Stimulated activated CD8-positive, alpha-beta memory T cell treated with anti-CD3 and anti-CD28 coated beads, Interleukin-12 subunit alpha, Interleukin-12 subunit beta, amount 100 ng/mL, for 24 hours (primary cell): ENCODE measurements around the gene WBP2.

Experiments
- DNase-seq: peaks from one replicate; pipeline ENCODE4 v3.0.0-alpha.2; 2020; ENCODE audit errors: extremely low read depth

Gene WBP2

DNA sequence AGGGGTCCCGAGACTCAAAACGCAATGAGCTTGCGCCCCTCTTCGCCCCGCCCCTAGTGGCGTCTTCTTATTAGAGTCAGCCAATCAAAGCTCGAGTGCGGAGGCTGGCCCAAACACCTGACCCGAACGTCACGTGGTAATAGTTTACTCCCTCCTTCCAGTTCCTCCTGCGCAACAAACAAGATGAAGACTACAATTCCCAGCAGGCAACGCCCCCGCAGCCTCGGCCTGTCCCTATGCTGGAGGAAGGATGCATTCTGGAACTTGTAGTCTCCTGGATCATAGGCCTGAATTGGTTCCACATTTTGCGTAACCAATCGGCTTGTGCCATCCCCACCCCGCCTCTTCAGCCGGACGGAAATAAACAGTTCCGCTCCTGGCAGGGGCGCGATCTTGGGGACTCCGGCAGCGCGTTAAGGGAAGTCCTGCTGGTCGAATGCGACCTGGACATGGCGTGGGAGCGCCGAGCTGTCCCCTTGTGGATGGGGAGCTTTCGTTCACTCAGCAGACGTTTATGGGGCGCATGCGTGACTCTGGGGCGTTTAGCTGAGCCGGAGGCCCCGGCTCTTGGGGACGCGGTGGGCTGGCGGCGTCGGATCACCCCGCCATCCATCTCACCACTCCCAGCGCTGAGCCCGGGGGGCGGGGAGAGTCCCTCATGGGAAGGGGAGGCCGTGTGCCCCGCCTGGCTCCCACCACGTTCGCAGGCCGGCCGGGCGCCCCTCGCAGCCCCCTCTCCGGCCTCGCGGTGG is at the start of gene WBP2:
Gene WBP2, minus strand, starts transcription at position 26 of the 752 bp plus-strand sequence. CDS start 38 bp downstream, outside the sequence.
- DNase-seq: peak; percentile 95

DNA sequence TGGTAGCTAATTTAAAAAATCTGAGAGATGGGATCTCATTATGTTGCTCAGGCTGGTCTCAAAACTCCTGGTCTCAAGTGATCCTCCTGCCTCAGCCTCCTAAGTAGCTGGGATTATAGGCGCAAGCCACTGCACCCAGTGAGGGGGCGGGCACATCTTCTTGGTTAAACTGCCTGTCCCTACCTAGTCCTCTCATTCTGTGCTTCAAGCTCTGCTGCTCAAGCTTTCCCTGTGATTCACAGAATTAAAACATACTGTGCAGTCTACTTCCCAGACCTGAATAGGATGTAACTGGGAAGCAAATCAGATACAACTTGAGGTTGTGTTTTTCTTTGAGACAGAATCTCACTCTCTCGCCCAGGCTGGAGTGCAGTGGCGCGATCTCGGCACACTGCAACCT is 47.3 kb upstream of the WBP2 start:
- no peak for DNase-seq

DNA sequence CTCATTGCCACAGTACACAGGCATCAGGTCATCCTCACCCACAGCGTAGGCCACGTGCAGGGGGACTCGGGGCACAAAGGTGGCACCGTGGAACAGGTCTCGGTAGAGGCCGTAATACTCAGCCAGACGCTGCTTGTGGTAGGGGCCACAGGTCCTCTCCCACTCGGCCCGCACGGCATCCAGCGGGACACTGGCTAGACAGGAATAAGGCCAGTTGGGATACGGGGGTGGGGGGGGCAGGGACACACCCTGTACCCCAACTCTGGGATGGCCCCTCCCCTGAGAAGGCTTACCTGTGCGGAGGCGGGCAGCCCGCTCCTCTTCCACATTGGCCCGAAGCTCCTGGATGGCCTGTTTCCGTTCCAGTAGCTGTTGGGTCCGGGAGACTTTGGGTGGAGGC is 46.6 kb upstream of the WBP2 start:
- DNase-seq: no peak

- no peak for DNase-seq
These were observed 45.8 kb upstream of the WBP2 start for GRCh38 chr17:75900691-75901533.

GRCh38 chr17:75899767-75900468 is 44.8 kb upstream of the WBP2 start:
- no peak for DNase-seq

DNA sequence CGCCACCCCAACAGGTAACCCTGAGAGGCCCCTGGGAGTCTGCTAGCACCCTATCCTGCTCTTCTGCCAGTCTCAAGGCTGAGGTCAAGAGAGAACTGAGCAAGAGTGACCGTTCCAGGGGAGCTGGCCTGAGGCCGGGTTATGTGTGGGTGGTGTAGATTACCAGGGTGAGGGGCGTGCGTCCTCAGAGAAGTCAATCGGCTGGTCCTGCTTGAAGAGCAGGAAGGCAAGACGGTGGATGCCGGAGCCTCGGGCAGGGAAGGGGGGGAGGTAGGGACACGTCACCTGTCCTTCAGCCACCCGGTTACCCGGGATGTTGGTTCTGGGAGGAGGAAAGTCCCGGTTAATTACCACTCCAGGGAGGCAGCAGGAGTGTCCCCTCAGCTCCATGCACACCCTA is 44.2 kb upstream of the WBP2 start:
- no peak for DNase-seq

DNA sequence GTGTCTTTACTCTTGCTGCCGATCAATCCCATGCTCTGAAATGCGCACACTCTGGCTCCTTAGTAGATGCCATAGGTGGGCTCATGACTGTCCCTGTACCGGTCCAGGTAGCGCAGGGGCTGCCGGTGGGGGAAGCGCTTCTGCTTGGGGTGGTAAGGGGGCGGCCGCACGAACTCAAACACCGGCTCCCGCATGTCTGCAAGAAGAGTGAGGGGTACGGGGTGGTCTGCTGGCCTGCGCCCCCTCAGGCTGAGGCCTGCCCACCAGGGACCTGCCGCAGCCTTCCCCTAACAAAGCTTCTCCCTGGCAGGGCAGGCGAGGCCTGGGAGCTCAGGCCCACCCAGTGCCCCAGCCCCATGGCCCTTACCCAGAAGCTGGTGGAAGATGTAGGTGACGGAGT is 43.7 kb upstream of the WBP2 start:
- no peak for DNase-seq

DNA sequence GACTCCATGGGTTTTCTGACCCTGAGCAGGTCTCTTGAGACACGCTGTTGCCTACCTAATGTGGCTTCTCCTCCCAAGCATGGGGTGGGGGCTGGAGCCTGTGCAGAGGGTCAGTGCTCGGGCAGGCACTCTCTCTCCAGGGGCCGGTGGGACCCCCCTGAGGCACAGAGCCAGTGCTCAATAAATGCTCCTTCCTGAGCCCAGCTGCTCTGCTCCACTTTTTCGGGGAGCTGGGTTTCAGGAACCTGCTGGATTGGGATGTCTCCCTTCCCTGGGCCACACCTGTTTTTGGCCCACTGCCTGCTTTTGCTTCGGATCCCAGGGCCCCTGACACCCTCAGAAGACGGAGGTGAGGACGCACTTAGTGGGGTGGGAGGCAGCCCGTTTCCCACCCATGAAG is 42.9 kb upstream of the WBP2 start:
- DNase-seq: no peak

GRCh38 chr17:75897160-75898019 is 42.3 kb upstream of the WBP2 start:
- no peak for DNase-seq

GRCh38 chr17:75896415-75897159 is 41.5 kb upstream of the WBP2 start, which contains the start of gene TRIM65:
Gene TRIM65 (minus strand): TSS chr17:75896951. CDS start chr17:75896937, 14 bp downstream.
- peak; percentile 58 for DNase-seq

DNA sequence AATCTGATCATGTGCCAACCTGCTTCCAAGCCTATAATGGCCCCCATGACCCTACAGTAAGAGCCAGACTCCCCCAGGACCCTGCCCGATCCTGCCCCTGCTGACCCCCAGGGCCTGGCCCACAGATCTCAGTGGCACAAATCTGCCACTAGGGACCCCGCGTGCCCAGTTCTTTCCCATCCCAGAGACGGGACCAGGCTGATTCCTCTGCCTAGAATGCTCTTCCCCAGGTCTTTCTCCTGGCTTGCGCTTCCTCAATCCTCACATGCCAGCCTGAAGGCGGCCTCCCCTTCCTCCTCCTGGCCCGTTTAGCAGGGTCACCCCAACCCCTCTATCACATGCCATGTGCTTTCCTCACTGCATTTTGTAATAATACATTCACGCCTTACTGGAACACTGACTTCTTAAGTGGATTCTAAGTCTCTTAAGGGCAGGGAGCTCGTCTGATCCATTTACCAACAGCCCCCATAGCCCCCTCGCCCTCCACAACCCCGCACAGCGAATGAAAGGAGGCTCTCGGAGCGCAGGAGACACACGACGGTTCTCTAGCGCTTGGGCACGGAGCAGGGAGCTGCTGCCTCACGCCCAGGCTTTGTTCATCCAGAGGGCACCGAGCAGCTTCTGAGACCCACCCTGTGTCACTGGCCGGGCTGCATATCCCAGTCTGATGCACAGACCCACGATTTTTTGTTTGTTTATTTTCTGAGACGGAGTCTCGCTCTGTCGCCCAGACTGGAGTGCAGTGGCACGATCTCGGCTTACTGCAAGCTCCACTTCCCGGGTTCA is 40.4 kb upstream of the WBP2 start:
- DNase-seq: no peak

DNA sequence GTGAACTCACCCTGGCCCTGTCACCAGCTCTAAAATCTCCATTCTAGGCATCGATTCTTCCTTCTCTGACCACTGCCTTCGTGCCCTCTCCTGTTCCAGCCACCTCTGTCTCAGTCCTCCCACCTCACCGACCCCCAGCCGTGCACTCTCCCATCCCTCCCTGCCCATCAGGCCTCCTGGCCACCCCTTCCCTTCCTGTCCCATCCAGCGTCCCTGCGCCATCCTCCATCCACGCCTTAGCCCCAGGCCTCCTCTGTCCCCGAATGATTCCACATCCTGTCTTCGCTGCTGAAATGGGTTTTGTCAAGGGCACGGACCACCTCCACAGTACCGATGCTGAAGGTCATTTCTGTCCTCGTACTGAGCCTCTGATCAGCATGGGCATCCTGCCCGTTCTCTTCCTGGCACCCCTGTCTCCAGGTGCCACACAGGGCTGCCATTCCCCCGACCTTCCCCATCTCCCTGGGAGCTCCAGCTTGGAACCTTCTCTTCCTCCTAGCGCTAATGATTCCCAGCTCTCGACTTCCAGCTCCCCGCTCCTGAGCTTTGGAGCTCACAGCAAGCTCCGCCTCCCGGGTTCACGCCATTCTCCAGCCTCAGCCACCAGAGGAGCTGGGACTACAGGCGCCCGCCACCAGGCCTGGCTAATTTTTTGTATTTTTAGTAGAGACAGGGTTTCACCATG is 39.1 kb upstream of the WBP2 start:
- DNase-seq: no peak

DNA sequence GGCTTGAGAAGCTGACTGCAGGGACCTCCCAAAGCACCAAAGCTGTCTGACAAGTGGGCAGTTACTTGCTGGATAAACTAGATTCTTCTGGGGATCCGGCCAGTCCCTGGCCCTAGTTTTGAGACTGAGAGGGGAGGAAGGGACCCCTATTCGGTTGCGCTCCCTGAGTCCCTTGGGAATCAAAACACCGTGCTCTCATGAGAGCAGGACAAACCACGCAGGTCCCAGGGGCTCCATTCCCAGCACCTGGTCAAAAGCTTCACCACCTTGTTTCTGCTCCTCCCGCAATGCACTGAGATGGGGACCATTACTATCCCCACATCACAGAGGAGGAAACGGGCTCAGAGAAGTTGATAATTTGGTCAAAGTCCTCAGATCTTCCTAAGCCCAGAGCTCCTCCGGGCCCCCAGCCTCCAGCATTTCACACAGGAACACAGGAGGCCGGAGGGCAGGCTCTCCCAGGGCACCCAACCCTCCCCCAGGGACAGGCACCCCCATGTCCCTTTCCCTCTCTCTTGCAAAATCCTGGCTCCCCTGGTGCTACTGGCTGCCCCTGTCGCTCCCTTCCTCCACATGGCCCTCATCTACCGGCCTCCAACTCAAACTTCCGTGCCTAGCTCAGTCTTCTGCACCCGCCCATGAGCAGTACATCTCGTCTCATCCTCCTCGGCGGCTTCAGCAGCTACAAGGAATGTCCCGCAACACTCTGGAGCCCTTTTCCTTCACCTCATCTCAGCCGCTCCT is 38.3 kb upstream of the WBP2 start:
- DNase-seq: no peak

DNA sequence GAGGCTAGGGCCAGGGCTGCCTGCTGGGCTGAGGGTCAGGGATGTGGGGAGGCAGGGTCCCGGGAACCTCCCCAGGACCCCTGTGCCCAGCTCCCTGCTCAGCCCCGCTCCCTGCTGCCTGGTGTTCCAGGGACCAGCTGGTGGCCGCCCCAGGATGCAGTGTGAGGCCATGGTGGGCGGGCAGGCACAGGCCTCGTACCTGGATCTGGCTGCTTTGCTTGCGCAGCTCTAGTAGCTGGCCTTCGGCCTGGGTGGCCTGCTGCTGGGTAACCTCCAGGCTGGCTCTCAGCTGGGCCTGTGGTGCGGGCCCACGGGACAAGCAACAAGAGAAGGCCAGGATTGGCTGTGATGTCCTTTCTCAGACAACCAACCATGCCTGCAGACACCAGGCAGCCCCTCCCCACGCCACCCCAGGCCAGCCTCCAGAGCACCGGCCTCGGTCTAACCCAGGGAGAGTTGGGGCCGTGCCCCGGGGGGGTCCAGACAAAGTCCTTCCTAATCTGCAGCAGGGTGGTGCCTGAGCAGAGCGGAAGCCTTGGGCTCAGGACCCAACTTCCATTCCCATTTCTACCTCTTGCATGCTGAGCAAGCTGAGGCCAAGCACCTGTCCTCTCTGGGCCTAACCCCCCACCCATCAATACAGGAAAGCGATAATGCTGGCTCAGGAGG is 37.6 kb upstream of the WBP2 start:
- DNase-seq: no peak

DNA sequence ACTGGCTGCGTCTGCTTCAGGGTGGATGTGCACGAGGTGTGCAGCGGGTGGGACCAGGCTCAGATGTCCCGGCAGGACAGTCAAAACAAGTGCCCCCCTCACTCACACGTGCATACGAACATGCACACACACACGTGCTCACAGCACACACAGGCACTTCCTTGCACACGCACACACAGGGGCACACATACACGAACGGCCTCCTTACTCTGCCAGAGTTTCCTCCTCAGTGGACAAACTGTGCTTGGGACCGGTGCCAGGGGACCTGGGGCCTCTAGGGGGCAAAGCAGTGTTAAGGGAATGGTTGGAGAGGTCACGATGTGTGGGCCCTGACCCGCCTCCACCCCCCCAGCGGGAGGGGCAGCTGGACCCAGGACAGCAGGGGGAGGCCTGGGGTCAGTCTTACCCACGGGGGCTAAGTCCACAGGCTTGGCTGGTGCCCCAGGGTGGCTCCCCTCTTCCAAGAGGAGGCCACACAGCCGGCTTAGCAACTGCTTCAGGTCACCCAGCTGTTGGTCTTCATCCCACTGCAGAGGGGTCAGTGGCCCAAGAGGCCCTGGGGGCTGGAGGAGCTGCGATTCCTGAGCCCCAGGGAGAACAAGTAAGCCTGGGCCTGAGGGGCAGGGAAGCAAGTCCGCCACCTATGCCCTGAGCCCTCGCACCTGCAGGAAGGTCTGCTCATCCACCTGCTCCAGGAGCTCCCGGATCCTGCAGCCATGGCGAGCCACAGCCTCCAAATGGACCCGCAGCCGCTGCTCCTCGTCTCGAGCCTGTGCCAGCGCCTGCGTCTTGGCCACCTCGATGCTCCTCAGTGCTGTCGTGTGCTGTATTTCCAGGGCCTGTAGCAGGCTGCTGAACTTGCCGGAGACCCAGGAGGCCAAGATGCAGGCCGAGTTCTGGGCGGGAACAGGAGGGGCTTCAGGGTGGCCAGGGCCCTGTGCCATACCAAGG is 36.7 kb upstream of the WBP2 start:
- DNase-seq: no peak

DNA sequence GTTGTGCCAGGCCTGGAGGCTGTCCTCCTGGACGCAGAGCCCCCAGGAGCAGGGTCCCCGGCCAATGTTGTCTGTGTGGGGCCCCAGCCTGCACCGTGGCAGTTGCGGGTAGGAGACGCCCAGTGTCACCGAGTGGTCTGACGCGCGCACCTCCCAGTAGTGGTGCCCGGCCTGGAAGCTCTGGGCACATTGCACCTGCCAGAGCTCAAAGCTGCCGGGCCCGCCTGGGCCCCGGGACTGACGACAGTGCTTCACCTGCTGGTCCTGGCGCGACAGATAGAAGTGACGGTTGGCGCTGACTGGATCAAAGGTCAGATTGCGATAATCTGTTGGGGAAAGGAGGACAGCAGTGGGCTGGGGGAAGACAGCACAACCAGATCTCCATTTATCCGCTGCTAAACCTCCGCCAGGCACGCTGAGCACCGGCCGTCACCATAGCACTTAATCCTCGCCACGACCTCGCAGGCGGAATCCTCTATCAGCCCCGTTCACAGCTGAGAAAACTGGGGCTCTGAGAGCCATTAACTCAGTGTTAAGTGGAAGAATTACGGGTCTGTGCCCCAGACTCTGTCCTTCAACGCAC is 36.0 kb upstream of the WBP2 start:
- no peak for DNase-seq
